HG02678 (cell line): Measurements from ENCODE around the gene MAP2K4.
"Not testable (repeated sequence)": the region's sequence is repeated elsewhere in the genome, so short reads cannot be mapped to it uniquely, and the experiment has no call there.

Experiments used
- ATAC-seq: cut with Tn5 transposase; IDR thresholded peaks from one replicate; pipeline ENCODE4 v1.9.1; 2021; ENCODE audit warnings: mild to moderate bottlenecking, moderate library complexity; ENCODE audit not compliant: unreplicated experiment

MAP2K4 gene

DNA sequence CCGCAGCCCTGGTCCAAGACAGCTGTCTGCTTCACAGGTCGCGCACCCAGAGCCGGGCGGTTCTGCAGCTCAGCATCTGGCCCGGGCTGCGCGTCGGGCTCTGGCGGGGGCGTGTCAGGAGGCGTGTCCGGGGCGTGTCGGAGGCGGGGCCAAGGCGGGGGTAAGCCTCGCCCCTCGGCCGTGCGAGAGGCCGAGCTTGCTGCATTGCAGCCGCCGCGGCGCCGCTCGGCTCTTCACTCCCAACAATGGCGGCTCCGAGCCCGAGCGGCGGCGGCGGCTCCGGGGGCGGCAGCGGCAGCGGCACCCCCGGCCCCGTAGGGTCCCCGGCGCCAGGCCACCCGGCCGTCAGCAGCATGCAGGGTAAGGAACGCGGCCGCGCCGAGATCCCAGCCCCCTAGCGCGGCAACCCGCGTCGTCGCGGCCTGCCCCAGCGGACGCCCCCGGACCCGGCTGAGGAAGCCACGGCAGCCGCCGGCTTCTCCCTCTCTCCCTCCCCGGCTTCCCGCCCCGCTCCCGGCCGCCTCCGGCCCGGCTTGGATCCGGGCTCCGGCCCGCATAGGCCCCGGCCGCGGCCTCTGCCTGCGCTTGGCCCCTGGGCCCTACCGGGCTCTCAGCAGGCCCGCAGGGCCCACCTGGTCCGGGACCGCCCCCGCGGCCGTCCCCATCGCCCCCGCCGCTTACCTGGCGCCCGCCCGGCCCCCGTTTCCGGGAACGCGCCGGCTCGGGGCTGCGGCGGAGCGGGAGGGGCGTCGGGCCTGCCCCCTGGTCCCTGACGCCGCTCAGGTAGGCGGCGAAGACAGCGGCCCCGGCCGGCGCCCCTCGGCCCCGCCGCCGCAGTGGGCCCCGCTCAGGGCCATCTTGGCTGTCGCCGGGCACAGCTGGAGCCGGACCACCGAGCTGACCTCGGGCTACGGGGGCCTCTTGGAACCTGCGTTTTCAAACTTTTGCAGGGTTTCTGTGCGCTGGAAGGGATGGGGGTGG, at the start of gene MAP2K4:
Gene MAP2K4 (plus strand): TSS at position 236 of the 981 bp plus-strand sequence. CDS start 10 bp downstream, at position 246.
- peak; percentile 91 for ATAC-seq

DNA sequence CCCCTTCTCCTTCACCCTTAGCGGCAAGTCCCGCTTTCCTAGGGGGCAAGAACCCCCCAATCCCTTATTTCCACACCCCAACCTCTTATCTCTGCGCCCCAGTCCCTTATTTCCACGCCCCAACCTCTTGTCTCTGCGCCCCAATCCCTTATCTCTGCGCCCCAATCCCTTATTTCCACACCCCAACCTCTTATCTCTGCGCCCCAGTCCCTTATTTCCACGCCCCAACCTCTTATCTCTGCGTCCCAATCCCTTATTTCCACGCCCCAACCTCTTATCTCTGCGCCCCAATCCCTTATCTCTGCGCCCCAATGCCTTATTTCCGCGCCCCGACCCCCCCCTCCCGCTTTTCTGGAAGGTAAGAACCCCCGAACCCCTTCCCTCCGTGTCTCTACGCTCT, 47.9 kb upstream of the MAP2K4 start:
- not testable (repeated sequence) for ATAC-seq

DNA sequence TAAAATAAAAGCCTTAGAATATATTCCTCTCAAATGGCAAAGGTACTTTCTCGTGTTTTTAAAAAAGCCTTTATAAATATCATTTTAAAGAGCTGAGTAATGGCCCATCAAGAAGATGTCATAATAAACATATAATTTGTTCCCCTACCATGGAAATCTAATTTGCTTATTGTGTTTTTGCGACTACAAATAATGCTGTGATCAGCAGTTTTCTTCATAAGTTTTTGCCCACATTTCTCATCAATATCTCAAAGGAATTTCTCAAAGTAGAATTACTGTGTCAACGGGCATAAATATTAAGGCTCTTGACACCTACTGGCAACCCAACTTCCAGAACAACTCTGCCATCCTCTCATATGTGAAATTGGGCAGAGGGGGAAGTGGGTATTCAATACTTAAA, 40.9 kb upstream of the MAP2K4 start:
- no peak for ATAC-seq

DNA sequence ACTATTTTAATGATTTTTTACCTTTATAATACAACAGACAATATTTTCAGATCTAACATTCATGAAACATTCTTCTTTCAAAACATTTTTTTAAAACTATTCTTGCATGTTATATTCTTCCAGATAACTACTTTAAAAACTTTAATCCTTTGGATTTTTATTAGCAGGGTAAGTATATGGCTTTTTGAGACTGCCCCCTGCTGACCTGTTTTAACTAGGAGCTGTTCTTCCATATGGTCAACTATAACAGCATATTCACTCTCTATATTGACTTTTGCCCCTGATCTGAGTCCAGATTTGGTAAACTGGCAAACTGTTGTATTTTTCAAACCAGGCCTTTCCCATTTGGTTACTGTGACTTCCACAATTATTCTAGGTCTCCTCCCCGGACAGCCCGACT, 39.9 kb upstream of the MAP2K4 start:
- no peak for ATAC-seq

DNA sequence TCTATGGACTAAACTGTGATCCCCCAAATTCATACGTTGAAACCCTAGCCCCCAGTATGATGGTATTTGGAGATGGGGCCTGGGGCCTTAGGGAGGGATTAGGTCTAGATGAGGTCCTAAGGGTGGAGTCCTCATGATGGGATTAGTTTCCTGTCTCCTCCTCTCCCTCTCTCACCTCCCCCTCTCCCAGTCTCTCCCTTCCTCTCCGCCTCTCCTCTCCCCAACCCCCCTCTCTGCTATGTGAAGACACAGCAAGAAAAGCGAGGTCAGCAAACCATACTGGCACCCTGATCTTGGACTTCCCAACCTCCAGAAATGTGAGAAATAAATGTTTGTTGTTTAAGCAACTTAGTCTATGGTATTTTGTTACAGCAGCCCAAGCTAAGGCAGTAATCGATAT, 38.8 kb upstream of the MAP2K4 start:
- ATAC-seq = no peak

DNA sequence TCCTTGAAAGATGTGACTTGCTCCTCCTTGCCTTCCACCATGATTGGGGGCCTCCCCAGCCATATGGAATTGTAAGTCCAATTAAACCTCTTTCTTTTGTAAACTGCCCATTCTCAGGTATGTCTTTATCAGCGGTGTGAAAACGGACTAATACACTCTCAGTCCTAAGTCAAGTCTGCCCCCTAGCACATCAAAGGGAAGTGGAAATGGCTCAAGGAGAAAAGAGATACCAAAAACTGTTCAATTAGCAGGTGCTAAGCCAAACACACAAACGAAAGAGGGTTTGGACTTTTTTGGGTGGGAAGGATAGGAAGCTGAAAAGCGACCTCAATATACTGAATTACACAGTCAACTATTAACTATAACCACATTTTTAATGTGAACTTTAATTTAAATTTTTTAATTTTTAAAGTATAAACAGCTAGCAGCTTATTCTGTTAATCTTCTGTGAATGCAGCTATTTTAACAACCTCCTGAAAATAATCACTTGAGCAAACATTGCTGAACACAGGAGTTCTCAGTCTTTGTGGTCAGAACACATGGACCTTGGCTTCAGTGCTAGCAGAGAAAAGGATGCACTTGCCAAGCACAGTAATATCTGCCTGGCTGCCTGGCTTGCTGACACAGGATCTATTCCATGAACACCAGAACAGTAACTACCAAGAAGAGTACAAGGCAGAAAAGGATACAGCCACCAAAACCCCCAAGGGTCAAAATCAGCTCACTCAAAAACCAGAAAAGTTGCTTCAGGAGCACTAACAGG, 34.3 kb upstream of the MAP2K4 start:
- no peak for ATAC-seq

DNA sequence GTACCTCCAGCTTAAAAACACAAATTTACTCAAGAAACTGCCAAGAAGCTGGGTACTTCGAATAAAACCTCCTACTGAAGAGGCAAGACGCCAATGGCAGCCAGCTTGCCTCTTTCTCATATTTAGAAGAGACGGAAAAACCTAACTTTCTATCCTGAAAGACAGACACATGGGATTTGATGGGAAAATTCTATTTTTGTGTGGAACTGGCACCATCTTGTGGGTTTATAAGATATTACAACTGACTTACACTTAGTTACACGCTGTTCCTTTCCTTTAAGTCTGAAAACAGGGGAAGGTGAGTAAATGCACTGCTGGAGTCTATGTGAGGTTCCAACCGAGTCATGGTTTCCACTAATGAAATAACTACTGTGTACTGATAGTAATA, 33.7 kb upstream of the MAP2K4 start:
- ATAC-seq = no peak

DNA sequence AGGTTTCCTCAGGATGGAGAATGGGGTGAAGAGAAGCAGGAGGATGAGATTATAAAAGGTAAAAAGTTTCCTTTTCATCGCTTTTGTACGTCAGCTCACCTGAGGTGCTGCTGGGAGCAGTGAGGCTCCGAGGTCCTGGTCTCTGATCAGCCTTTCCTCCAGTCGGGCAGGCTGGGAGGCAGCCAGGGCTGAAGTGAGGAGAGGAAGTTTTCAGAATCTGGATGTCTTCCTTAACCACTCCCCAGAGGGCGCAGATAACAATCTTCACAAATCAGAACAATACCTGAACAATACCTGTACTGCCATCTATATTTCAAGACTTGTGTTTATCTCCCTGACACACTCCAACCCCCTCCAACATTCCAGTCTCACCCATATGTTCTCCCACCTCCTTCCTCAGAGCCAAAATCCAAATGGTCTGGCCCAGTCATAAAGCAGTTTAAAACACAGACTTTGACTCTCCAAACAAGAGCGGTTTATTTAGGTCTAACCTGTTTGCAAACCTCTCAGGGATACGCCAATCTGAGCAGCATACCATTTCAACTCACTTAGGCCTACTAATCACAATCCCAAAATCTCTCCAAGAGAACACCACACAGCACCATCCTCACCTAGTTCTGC, 30.2 kb upstream of the MAP2K4 start:
- no peak for ATAC-seq

DNA sequence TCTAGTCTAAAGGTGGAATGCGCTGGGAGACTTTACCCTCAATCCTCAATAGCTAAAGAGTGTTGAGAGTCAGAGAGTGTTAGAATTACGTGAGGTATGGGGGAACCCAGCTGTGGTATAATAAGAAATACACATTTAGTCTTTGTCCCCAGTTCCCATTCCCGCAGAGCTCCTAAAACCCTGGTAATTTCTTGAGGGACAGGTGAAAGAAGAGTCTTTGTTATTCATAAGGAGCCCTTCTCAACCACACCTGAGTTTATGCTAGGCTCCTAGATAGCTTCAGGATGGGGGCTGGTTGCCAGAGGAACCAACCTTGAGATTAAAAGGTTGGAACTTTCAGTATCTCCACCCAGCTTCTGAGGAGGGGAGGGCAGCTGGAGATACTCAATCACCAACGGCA, 29.2 kb upstream of the MAP2K4 start:
- ATAC-seq = no peak

DNA sequence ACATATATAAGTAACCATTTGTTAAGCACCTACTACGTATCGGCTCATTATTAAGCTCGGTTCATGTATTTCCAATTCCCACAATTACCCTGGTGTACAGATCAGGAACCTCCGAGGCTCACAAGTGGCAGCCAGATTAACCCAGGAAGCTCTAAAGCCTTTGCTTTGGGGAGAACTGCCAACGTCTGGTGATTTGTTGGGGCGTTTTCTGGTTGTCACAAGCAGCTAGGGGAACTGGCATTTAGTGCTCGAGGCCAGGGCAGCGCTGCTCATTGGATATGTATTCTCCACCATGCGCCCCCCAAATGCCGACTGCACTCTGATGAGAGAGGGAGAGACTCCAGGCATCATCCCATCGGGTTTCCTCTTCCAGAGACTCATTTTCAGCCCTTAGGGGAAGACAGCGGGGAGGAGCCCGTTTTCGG, 23.9 kb upstream of the MAP2K4 start:
- ATAC-seq = peak; percentile 29

DNA sequence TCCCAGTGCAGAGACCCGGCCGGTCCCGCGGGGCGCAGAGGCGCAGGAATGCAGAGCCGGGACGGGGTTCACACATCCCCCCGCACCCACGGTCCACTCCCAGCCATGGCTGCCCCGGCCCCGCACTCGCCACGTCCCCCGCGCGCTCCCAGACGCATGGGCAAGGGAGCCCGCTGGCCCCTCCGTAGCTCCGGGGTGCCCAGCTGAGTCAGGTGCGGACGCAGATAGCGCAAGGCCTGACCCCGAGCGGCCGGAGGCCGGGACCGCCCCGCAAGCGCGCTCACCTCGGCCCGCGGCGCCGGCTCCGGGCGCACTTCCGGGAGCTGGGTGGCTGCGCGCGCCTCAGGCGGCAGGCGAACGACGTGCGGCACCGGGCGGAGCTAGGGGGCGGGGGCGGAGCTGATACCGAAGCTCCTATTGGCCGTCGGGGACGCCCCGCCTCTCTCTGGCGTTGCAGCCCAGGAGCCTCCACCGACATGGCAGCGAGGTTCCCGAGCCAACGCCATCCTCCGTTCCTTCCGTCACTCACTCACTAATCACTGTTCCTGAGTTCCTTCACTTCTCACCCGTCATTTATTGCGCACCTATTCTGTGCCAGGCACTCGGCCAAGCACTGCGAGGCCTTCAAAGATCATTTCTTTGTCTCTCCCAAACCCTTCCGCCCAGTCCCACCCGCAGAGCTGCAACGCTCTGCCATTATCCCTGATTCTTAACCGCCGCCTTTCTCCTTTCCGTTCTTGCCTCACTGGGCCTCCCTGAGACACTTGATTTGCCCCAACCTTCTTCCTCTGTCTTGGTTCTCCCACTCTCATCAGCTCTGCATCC, 23.3 kb upstream of the MAP2K4 start, which contains the start of gene ZNF18:
Gene ZNF18 (minus strand): TSS at position 329 of the 825 bp plus-strand sequence. CDS start 4,646 bp downstream, outside the sequence.
- peak; percentile 97 for ATAC-seq

DNA sequence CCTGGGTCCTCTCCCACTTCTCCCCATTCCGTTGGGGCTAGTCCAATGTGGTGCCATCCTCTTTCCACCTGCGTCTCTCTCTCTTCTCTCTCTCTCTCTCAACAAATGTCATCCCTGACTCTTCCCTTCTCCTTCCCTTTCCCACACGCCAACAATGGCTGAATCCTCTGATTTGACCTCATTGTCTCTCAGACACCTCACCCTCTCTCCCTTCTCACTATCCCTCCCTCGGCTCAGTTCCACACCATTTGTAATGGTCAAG, 22.8 kb upstream of the MAP2K4 start:
- no peak for ATAC-seq

DNA sequence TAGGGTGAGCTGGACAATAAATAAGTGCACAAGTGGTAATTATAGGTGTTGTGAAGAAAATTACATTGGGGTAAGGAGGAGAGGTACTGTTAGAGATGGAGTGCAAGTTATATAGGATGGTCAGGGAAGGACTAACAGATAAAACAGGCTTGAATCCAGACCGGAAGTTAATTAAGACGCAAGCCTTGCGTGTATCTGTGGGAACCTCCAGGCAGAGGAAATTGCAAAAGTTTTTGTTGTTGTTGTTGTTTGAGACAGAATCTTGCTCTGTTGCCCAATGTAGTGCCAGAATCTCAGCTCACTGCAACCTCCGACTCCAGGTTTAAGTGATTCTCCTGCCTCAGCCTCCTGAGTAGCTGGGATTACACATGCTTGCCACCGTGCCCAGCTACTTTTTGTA, 21.0 kb upstream of the MAP2K4 start:
- no peak for ATAC-seq

DNA sequence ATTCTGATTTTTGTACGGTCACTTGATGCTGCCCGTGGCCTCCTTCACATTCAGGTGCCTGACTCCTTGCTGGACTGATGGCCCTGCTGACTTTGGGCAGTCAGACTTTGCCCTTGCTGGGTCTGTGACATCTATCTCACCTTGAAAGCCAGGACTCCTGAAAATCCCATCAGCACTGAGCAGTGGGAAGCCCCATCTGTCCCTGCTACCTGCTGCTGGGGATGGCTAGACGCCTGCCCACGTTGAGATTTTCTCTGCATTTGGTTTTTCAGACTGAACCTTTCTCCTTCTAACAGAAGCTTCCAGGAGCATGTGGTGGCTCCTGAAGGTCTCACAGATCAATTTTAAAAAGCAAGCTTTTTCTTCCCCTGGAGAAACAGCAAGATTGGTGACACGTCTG, 13.2 kb upstream of the MAP2K4 start:
- ATAC-seq = no peak

DNA sequence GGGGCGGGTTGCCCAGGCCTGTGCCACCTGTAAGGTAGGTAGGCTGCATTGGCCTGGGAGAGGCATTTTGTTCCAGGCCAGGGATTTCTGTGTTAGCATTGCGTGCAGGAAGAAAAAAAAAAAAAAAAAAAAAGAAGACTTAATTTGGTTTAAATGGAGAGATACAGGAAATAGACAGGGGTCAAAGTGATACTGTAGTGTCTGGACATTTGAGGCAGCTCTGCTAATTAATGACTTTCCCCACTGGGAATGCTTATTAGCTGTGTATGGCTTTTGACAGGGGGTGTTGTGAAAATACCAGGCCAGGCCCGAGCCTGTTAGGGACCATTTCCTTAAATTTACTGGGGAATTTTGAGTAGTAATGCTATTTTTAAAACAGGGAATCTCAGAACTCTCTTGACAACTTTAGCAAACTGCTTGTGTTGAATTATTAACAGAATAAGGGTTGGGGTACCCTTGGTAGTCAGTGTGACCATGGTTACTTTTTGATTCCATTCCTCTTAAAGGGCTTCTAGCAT, 1.0 kb downstream of the MAP2K4 start:
- no peak for ATAC-seq

DNA sequence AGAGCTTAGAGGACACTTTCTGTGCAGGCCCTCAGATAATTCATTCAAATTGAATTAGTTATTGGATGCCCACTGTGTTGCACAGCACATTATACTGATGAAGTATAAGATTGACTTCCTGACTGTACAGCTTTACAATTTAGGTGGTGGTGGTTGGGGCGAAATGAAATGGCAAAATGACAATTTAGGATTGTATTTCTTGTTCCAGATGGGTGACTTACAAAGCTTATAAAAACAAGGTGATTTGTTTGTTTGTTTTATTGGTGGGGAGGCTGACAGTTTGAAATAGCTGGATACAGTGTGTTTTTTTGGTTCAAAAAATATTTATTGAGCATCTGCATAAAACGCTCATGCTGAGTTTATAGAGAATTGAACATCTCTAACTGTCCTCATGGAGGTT, 1.6 kb downstream of the MAP2K4 start:
- no peak for ATAC-seq

DNA sequence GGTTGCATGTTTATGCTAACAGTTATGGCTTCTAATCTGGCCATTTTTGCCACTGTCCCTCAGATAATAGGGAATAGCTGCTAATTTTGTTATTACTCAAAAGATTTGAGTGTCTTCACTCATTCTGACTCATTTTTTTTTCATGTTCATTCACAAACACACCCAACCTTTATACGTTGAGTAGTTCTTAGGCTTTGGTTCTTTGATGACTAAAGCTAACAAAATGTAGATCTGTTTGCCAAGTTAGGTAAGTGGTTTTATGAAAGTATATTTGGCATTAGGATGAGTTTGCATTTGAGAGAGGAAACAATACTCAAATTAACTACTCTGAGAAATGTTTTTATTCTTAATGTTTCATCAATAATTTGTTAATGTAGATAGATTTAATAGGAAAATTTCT, 3.6 kb downstream of the MAP2K4 start:
- no peak for ATAC-seq

DNA sequence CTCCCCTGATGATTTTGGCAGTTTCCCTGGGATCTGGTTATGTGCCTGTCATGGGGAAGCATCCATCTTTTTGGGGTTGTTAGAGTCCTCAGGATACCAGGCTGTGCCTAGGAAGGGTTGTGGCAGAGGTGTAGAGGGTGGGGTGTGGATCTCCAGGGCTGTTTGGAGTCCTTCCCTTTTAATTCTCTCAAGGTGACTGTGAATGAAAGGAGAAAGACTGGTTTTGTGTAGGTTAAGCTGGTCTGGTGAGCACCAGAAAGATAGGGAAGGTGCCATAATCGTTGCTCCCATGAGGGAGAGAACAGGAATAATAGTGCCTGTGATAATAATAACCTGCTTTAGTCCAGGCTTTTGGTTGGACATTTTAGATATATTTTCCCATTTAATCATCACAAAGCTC, 7.0 kb downstream of the MAP2K4 start:
- no peak for ATAC-seq

DNA sequence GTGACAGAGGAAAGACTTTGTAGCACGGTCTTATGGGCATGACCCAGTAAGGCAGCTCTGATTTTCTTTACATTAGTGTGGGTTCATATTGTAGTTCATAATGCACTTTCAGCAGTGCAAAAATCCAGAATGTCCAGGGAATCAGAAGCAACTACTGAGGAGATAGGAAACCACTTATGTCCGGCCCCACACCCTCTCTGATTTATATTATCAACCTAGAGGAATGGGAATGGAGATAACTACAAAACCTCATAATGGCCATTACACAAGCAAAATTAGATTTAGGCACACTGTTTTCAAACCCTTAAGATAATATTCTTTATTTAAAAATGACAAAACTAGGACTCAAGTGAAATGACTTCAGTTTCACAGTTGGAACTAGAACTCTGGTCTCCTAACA, 7.9 kb downstream of the MAP2K4 start:
- ATAC-seq = no peak

DNA sequence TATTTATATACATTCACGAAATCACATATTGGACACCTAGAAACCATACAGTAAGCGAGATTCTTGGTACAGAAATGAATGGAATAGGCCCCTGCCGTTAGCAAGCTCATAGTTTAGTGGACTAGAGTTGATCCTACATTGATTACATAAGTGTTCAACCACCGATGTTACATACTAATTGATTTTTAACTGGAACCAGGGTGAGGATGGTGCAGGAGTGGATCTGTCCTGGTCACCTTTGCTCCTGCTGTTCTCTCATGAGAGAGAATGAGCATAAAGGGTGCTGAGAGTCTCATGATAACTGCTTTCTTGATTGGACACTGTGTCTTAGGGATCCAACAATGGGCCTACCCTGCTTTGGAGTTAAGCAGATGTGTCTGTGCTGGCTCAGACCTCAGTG, 13.9 kb downstream of the MAP2K4 start:
- no peak for ATAC-seq

DNA sequence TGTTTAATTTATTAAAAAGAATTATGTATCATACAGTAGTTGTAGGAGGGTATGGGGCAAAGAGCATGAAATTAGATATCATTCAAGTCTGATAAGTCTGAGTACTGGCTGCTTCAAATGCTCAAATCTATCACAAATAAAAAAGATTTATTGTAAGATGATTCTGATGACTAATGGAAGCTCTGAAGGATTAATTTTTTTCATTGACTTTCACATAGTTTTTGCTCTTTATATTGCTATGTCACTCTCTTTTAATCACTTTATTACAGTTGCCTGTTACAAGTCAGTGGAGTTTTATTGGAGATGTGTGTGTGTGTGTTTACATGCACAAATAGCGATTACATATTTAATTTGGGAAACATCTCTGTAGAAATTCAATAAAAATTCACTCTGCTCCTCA, 15.0 kb downstream of the MAP2K4 start:
- no peak for ATAC-seq
